ENCODE data around the gene SHC4.
"Not testable (repeated sequence)": the region's sequence is repeated elsewhere in the genome, so short reads cannot be mapped to it uniquely, and the experiment has no call there.

SHC4 gene

DNA sequence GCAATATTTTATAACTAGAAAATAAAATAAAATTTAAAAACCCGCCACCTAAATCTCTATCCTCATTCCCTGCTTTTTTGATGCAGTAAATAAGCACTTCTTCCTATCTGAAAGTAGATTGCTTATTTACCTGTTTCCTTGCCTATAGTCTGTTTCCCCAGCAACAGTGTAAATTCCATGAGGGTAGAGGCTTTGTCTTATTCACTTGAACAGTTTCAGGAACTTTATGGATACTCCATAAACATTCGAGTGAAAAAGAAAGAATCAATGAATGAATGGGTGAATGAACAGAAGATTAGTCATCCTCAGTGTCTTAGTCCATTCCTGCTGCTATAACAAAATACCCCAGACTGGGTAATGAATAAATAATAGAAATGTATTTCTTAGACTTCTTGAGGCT is 41.7 kb downstream of the SHC4 start:
- DNase-seq = no peak

DNA sequence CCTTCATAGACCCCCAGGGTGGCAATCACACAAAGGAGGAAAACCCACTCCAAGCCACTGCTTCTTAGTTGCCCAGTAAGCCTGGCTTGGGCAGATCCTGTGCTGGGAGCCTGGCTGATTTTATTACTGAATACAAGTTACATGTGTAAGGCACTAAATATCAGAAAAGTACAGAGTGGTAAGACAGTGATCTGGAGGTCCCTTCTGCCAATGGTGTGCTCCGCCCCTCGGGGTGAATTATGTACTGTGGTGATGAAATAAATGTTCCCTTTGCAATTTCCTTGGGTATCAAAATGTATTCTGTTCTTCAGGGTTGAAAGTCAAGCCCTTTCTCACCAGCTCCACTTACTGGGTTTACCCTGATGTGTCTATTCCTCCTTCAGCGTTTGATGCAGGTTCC is 47.0 kb downstream of the SHC4 start:
- no peak for DNase-seq

- no peak for DNase-seq
These were observed 47.9 kb downstream of the SHC4 start for GRCh38 chr15:48915861-48916260.

DNA sequence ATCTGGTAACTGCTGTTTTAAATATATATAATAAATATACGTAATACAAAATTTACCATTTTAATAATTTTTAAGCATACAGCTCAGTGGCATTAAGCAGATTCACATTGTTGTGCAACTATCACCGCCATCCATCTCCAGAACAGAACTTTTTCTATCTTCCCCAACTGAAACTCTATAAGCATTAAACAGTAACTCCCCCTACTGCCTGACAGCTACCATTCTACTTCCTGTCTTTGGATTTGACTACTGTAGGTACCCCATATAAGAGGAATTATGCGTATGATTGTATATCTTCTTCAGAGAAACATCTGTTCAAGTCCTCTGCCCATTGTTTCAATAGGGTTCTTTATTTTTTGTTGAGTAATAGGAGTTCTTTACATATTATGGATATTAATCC is 49.0 kb downstream of the SHC4 start:
- no peak for DNase-seq

DNA sequence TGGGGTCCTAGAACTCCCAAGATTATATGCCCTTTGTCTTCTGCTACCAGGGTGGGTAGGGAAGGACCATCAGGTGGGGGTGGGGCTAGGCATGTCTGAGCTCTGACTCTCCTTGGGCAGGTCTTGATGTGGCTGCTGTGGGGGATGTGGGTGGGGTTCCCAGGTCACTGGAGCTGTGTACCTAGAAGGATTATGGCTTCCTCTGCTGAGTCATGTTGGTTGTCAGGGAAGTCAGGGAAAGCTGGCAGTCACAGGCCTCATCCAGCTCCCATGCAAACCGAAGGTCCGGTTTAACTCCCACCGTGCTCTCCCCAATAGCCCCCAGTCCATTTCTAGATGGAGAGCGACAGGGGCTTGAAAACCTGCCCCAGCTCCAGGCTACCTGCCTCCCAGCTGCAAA is 50.6 kb downstream of the SHC4 start:
- no peak for DNase-seq

- not testable (repeated sequence) for DNase-seq
These were observed 53.2 kb downstream of the SHC4 start for GRCh38 chr15:48910554-48910953.

DNA sequence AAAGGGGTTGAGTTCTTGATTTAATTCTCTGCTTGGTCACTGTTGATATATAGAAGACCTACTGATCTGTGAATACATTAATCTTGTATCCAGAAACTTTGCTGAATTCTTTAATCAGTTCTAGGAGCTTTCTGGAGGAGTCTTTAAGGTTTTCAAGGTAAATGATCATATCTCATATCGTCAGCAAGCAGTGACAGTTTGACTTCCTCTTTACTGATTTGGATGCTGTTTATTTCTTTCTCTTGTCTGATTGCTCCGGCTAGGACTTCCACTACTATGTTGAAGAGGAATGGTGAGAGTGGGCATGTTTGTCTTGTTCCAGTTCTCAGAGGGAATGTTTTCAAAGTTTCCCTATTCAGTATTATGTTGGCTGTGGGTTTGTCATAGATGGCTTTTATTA is 54.4 kb downstream of the SHC4 start:
- not testable (repeated sequence) for DNase-seq

DNA sequence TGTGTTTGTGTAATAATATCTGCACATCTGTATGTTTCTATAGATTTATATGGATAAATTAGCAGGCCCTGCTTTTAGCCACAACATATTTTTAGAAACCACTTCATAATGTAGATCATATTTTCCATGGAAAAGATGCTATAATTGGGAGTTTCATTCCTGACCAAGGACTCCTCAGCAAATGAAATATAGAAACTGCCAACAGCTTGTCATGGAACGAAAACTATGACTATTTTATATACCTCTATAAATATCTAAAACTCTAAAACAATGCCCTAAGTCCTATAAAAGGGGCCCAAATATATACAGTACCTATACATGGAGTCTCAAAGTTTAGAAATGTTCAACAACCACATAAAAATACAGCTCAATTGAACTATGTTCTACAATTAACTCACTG is 57.9 kb downstream of the SHC4 start:
- DNase-seq = no peak

DNA sequence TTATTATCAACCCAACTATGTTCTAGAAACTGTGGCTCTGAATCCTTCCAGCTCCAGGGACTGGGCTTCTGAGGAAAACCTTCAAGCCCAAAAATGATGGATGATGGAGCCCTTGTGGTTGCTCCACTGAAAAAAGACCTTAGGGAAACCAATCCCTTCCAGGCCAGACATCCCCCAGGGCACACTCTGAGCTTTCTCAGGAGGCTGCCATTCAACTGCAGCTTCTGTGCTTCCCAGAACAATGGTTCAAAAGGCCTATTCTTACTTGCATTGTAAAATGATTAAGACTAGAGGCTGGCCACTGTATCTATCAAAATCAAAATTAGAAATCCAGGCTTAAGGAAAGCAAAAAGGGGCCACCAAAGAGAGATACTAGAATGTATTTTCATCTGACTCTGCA is 58.5 kb downstream of the SHC4 start:
- no peak for DNase-seq

GRCh38 chr15:48904758-48905157 is 59.0 kb downstream of the SHC4 start:
- no peak for DNase-seq

DNA sequence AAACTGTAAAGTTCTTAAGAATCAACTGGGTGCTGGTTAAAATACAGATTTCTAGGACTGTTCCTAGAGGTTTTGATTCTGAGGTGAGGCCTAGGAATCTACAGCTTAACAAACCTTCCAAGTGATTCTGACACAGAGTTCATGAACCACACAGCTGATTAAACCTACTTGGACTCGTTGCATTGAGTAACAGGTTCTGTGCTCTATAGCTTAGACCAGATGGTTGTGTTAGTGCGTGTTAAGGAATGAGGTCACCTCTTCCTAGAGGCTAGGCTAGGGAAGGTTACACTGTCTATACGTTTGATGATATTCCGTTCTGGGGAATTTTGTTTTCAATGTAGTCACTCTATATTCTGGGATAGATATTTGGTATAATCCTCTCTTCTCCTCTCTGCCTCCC is 63.9 kb downstream of the SHC4 start:
- DNase-seq = no peak

GRCh38 chr15:48898446-48898845 is 65.3 kb downstream of the SHC4 start:
- no peak for DNase-seq

GRCh38 chr15:48898032-48898431 is 65.7 kb downstream of the SHC4 start:
- DNase-seq = no peak

GRCh38 chr15:48896869-48897814 is 66.6 kb downstream of the SHC4 start:
- no peak for DNase-seq

DNA sequence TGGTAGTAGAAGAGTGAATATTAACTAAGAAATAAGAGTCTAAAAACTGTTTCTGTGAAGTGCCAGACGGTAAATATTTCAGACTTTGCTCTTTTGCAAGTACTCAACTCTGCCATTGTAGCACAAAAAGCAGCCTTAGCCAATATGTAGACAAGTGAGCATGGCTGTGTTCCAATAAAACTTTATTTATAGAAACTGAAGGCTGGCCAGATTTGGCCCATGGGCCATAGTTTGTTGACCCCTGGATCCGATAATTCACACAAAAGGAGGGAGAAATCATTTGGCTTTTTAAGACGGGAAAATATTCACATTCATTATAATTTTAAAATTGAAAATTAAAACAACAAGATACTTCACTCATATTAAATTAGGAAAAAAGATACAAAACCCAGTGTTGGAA is 70.4 kb downstream of the SHC4 start:
- DNase-seq = no peak

- no peak for DNase-seq
These were observed 72.4 kb downstream of the SHC4 start for GRCh38 chr15:48891232-48891765.

DNA sequence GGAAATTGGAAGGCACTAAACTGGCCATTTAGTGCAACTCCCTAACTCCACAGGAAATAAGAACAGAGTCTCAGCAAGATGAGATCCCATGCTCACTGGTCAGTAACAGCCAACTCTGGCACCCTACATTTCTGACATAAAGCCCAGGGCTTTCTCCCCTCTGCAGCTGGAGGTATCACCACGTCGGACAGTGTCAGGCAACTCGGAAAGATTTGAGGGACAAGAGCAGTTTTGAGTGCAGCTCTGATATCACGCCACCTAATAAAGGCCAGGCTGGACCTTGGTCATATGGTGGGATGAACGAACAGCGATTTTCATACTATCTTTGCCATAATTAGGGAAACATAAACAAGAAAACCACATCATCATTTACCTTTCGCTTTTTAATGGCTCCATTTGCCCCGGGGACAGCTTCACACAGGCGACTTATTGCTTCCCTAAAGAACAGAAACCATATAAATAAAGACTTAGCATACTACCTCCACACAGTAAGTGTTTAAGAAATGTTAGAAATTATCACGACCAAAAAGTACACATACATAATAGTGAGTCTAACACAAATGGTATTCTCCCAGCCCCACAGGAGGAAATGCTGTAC is 73.2 kb downstream of the SHC4 start:
- DNase-seq = no peak

- DNase-seq = no peak
These were observed 73.8 kb downstream of the SHC4 start for GRCh38 chr15:48889925-48890324.

DNA sequence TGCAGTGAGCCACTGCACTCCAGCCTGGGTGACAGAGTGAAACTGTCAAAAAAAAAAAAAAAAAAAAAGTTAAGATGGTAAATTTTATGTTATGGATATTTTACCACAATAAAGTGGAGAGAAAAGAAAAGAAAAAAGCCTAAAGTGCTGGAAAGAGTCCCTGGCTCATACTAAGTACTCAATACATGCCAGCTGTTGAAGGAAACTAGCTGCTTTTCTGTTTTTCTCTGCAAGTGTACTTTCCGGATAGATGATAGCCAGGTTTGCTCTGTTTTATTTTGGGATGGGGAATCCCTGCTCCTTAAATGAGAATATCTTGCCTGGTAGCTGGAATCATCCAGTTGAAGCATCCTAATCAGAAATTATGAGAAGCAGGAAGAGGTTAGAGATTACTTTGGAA is 74.9 kb downstream of the SHC4 start:
- no peak for DNase-seq

DNA sequence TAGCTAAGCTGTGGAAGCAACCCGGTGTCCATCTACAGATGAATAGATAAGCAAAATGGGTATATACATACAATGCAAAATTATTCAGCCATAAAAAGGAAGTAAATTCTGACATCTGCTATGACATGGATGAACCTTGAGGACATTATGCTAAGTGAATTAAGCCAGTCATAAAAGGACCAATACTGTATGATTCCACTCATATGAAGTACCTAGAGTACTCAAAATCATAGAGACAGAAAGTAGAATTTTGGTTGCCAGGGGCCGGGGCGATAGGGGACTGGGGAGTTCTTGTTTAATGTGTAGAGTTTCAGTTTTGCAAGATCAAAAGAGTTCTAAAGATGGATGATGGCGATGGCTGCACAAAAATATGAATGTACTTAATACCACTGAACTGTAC is 75.5 kb downstream of the SHC4 start:
- DNase-seq = peak; percentile 56

DNA sequence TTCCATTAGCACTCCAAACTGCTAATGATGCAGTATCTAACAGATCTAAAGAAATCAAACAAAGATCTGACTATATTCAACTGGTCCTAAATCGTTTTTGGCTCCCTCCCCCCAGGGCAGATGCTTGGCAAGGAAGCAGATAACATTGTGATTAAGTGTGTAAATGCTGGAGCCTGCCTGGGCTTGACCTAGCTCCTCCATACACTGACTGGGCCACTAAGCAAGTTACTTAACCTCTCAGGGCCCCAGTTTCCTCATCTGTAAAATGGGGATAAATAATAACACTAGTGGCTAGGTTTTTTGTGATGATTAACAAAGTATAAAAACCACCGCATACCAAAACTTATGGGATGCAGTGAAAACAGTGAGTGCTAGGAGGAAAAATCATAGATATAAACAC is 76.6 kb downstream of the SHC4 start:
- DNase-seq = no peak

DNA sequence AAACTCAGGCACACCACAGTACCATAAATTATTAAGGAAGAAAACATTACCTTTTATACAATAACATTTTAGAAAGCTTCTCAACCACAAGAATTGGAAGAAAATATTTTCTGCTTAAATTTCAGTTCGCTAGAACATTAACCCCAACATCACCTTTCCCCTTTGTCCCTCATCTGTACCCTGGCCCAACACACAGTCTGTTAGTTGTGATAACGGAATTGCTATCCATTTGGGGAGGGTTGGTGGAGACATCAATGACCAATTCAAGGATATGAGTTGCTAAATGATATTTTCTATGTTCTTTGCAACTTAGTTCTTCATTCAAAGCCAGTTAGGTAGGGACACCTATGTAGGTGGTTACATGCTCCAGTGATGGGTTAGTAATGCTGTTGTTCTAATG is 80.0 kb downstream of the SHC4 start:
- DNase-seq = no peak

- DNase-seq = no peak
These were observed 83.6 kb downstream of the SHC4 start for GRCh38 chr15:48880070-48880634.
